Central memory CD8-positive, alpha-beta T cell (primary cell): ENCODE data around the gene SDSL.

Source experiments
- ATAC-seq: fragments of 150-1000 bp; cut with Tn5 transposase; replicated peaks from 2 replicates; pipeline ENCODE4 v1.10.0; 2022; ENCODE audit warnings: mild to moderate bottlenecking, moderate FRiP score, moderate number of reproducible peaks; ENCODE audit not compliant: poor library complexity, severe bottlenecking; ENCODE audit errors: extremely low read depth
- DNase-seq, 2 donors: peaks; one replicate each; pipeline ENCODE4 v3.0.0; 2021; ENCODE audit warnings: low spot score in 2 of 2
- H3K27ac Mint-ChIP-seq: one replicate; pipeline ENCODE4 v1.8.0; 2022; ENCODE audit warnings: low read depth, mild to moderate bottlenecking, moderate library complexity, mixed read lengths
- H3K27me3 Mint-ChIP-seq: one replicate; pipeline ENCODE4 v1.8.0; 2022; ENCODE audit warnings: mixed read lengths
- H3K36me3 Mint-ChIP-seq: one replicate; pipeline ENCODE4 v1.8.0; 2022; ENCODE audit warnings: mild to moderate bottlenecking, moderate library complexity, mixed read lengths; ENCODE audit not compliant: insufficient read depth
- H3K4me1 Mint-ChIP-seq: one replicate; pipeline ENCODE4 v1.8.0; 2022; ENCODE audit warnings: mixed read lengths
- H3K4me3 Mint-ChIP-seq: one replicate; pipeline ENCODE4 v1.8.0; 2022; ENCODE audit warnings: mild to moderate bottlenecking, moderate library complexity, mixed read lengths
- H3K9me3 Mint-ChIP-seq: one replicate; pipeline ENCODE4 v1.8.0; 2022; ENCODE audit warnings: mixed read lengths

Gene SDSL

GRCh38 chr12:113464852-113465719, 42.9 kb downstream of the SDSL start:
- Mint-ChIP-seq H3K4me1 (peaks cover 21% of the 10 kb centered on the region), H3K4me3 (no peak overlapping the region), H3K27me3 (peaks cover 96% of the 10 kb centered on the region)

GRCh38 chr12:113465808-113466453, 43.8 kb downstream of the SDSL start:
- H3K4me1 Mint-ChIP-seq: peaks cover 21% of the 10 kb centered on the region
- peak overlapping the region; percentile 49 for H3K4me3 Mint-ChIP-seq
- ATAC-seq (no peak), DNase-seq (no peak)
- no peaks in the 10 kb centered on the region for H3K36me3 Mint-ChIP-seq
- H3K27me3 Mint-ChIP-seq: peaks cover 96% of the 10 kb centered on the region
- no peaks in the 10 kb centered on the region for H3K9me3 Mint-ChIP-seq
- no peak overlapping the region for H3K27ac Mint-ChIP-seq

More at GRCh38 chr12:113464852-113465719, 42.9 kb downstream of the SDSL start:
- Mint-ChIP-seq H3K27ac (no peak overlapping the region), H3K36me3 (no peaks in the 10 kb centered on the region), H3K9me3 (no peaks in the 10 kb centered on the region)
- ATAC-seq (no peak), DNase-seq (no peak)

GRCh38 chr12:113466454-113467141, 44.4 kb downstream of the SDSL start:
- ATAC-seq: no peak
- Mint-ChIP-seq H3K36me3 (no peaks in the 10 kb centered on the region), H3K4me3 (peak overlapping the region; percentile 49), H3K27me3 (peaks cover 92% of the 10 kb centered on the region), H3K4me1 (peaks cover 21% of the 10 kb centered on the region), H3K27ac (no peak overlapping the region), H3K9me3 (no peaks in the 10 kb centered on the region)
- DNase-seq: no peak

- H3K27ac Mint-ChIP-seq: no peak overlapping the region
- H3K9me3 Mint-ChIP-seq: no peaks in the 10 kb centered on the region
- peaks cover 21% of the 10 kb centered on the region for H3K4me1 Mint-ChIP-seq
- H3K27me3 Mint-ChIP-seq: peaks cover 92% of the 10 kb centered on the region
- peak overlapping the region; percentile 23 for H3K4me3 Mint-ChIP-seq
- DNase-seq (no peak), ATAC-seq (no peak)
- H3K36me3 Mint-ChIP-seq: no peaks in the 10 kb centered on the region
Measured at GRCh38 chr12:113467142-113467501, 44.9 kb downstream of the SDSL start.

- Mint-ChIP-seq H3K36me3 (no peaks in the 10 kb centered on the region), H3K4me3 (no peak overlapping the region), H3K9me3 (no peaks in the 10 kb centered on the region), H3K4me1 (peaks cover 16% of the 10 kb centered on the region), H3K27ac (no peak overlapping the region), H3K27me3 (peaks cover 92% of the 10 kb centered on the region)
- ATAC-seq (no peak), DNase-seq (no peak)
Measured at GRCh38 chr12:113467502-113468364, 45.6 kb downstream of the SDSL start.

- DNase-seq (no peak), ATAC-seq (no peak)
- no peak overlapping the region for H3K27ac Mint-ChIP-seq
- H3K36me3 Mint-ChIP-seq: no peaks in the 10 kb centered on the region
- H3K27me3 Mint-ChIP-seq: peaks cover 92% of the 10 kb centered on the region
- no peak overlapping the region for H3K4me3 Mint-ChIP-seq
- no peaks in the 10 kb centered on the region for H3K9me3 Mint-ChIP-seq
- H3K4me1 Mint-ChIP-seq: peaks cover 11% of the 10 kb centered on the region
Measured at GRCh38 chr12:113468365-113469223, 46.4 kb downstream of the SDSL start.

GRCh38 chr12:113469224-113469948, 47.2 kb downstream of the SDSL start:
- H3K4me1 Mint-ChIP-seq: peaks cover 9% of the 10 kb centered on the region
- no peaks in the 10 kb centered on the region for H3K9me3 Mint-ChIP-seq
- DNase-seq: no peak
- peaks cover 92% of the 10 kb centered on the region for H3K27me3 Mint-ChIP-seq
- no peak for ATAC-seq
- H3K4me3 Mint-ChIP-seq: no peak overlapping the region
- H3K27ac Mint-ChIP-seq: no peak overlapping the region
- no peaks in the 10 kb centered on the region for H3K36me3 Mint-ChIP-seq

- ATAC-seq: no peak
- no peak for DNase-seq
- Mint-ChIP-seq H3K36me3 (no peaks in the 10 kb centered on the region), H3K4me1 (peaks cover 14% of the 10 kb centered on the region), H3K9me3 (no peaks in the 10 kb centered on the region), H3K4me3 (no peak overlapping the region), H3K27me3 (peaks cover 92% of the 10 kb centered on the region), H3K27ac (no peak overlapping the region)
Measured at GRCh38 chr12:113469949-113470743, 48.0 kb downstream of the SDSL start.

GRCh38 chr12:113470871-113471618, 48.9 kb downstream of the SDSL start:
- Mint-ChIP-seq H3K27ac (no peak overlapping the region), H3K27me3 (peaks cover 94% of the 10 kb centered on the region), H3K9me3 (no peaks in the 10 kb centered on the region), H3K36me3 (no peaks in the 10 kb centered on the region), H3K4me1 (peaks cover 14% of the 10 kb centered on the region), H3K4me3 (no peak overlapping the region)
- DNase-seq (no peak), ATAC-seq (no peak)

GRCh38 chr12:113471619-113472171, 49.5 kb downstream of the SDSL start, which contains the start of gene LHX5:
LHX5 (minus strand) TSS chr12:113471871; CDS start chr12:113471498, 373 bp downstream.
- DNase-seq (no peak), ATAC-seq (no peak)
- Mint-ChIP-seq H3K4me1 (peaks cover 13% of the 10 kb centered on the region), H3K4me3 (no peak within 1 kb of the TSS), H3K27me3 (peaks cover 89% of the 10 kb centered on the region), H3K27ac (no peak within 1 kb of the TSS), H3K36me3 (no peaks in the 10 kb centered on the region), H3K9me3 (no peaks in the 10 kb centered on the region)
